Liver (tissue), 3 donors: ENCODE data around the gene PPP2R2C.

ENCODE experiments used
- FOXA1 ChIP-seq: IDR thresholded peaks from 2 replicates; pipeline ENCODE4 v1.6.1; 2016; ENCODE audit warnings: antibody characterized with exemption
- FOXA2 ChIP-seq: IDR thresholded peaks from 2 replicates; pipeline ENCODE4 v1.6.1; 2016; ENCODE audit warnings: antibody characterized with exemption
- HNF4A ChIP-seq, 2 donors: conservative IDR thresholded peaks; 2 replicates each; pipeline ENCODE4 v1.6.1; 2016; ENCODE audit warnings: antibody characterized with exemption in 2 of 2, mild to moderate bottlenecking in 2 of 2
- RAD21 ChIP-seq, 2 donors: IDR thresholded peaks; 2 replicates each; pipeline ENCODE4 v1.6.1; 2016; ENCODE audit warnings: antibody characterized with exemption in 2 of 2, mild to moderate bottlenecking in 2 of 2
- RXRA ChIP-seq, 2 donors: IDR thresholded peaks; 2 replicates each; pipeline ENCODE4 v1.6.1; 2017 to 2018; ENCODE audit warnings: antibody characterized with exemption in 2 of 2, mild to moderate bottlenecking in 1 of 2
- SP1 ChIP-seq: IDR thresholded peaks from 2 replicates; pipeline ENCODE4 v1.6.1; 2018; ENCODE audit warnings: antibody characterized with exemption, mild to moderate bottlenecking
- TAF1 ChIP-seq: conservative IDR thresholded peaks from 2 replicates; pipeline ENCODE4 v1.6.1; 2016; ENCODE audit warnings: antibody characterized with exemption, mild to moderate bottlenecking
- YY1 ChIP-seq: IDR thresholded peaks from 2 replicates; pipeline ENCODE4 v1.6.1; 2016; ENCODE audit warnings: antibody characterized with exemption, mild to moderate bottlenecking
- TF ChIP-seq, protein P1 (sequence below): IDR thresholded peaks from 2 replicates; pipeline ENCODE4 v1.6.1; 2016; ENCODE audit warnings: antibody characterized with exemption, mild to moderate bottlenecking
- TF ChIP-seq, protein P2 (sequence below): fragments of 150-350 bp; IDR thresholded peaks from 2 replicates; pipeline ENCODE4 v1.5.1; 2017; ENCODE audit warnings: improper control_type of control experiment, low read depth, low read length; ENCODE audit not compliant: missing input control
- TF ChIP-seq, protein P3 (sequence below): IDR thresholded peaks from 2 replicates; pipeline ENCODE4 v1.6.1; 2016; ENCODE audit warnings: antibody characterized with exemption
- TF ChIP-seq, protein P4 (sequence below): IDR thresholded peaks from 2 replicates; pipeline ENCODE4 v1.6.1; 2016; ENCODE audit warnings: antibody characterized with exemption
- TF ChIP-seq, protein P5 (sequence below): IDR thresholded peaks from 2 replicates; pipeline ENCODE4 v1.6.1; 2016; ENCODE audit warnings: antibody characterized with exemption
- donor health status: healthy.
- donor health status: healthy.

DNA sequence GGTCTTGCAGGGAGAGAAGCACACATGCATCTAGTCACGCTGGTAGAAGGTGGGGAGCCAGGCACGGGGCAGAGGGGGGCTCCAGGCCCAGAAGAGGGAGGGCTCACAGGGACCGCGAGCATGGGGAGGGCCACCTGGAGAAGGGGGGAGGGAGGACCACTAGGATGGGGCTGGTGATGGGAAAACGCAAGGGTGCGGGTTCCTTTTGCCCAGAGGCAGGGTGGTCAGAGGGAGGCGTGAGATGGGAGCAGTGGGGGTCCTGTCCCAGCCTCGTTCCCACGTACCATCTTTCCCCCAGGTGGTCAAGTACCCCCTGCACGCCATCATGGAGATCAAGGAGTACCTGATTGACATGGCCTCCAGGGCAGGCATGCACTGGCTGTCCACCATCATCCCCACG is 172.1 kb downstream of the PPP2R2C start:
- TF ChIP-seq, protein P1, sequence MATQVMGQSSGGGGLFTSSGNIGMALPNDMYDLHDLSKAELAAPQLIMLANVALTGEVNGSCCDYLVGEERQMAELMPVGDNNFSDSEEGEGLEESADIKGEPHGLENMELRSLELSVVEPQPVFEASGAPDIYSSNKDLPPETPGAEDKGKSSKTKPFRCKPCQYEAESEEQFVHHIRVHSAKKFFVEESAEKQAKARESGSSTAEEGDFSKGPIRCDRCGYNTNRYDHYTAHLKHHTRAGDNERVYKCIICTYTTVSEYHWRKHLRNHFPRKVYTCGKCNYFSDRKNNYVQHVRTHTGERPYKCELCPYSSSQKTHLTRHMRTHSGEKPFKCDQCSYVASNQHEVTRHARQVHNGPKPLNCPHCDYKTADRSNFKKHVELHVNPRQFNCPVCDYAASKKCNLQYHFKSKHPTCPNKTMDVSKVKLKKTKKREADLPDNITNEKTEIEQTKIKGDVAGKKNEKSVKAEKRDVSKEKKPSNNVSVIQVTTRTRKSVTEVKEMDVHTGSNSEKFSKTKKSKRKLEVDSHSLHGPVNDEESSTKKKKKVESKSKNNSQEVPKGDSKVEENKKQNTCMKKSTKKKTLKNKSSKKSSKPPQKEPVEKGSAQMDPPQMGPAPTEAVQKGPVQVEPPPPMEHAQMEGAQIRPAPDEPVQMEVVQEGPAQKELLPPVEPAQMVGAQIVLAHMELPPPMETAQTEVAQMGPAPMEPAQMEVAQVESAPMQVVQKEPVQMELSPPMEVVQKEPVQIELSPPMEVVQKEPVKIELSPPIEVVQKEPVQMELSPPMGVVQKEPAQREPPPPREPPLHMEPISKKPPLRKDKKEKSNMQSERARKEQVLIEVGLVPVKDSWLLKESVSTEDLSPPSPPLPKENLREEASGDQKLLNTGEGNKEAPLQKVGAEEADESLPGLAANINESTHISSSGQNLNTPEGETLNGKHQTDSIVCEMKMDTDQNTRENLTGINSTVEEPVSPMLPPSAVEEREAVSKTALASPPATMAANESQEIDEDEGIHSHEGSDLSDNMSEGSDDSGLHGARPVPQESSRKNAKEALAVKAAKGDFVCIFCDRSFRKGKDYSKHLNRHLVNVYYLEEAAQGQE, result no peak
- TF ChIP-seq, protein P2, sequence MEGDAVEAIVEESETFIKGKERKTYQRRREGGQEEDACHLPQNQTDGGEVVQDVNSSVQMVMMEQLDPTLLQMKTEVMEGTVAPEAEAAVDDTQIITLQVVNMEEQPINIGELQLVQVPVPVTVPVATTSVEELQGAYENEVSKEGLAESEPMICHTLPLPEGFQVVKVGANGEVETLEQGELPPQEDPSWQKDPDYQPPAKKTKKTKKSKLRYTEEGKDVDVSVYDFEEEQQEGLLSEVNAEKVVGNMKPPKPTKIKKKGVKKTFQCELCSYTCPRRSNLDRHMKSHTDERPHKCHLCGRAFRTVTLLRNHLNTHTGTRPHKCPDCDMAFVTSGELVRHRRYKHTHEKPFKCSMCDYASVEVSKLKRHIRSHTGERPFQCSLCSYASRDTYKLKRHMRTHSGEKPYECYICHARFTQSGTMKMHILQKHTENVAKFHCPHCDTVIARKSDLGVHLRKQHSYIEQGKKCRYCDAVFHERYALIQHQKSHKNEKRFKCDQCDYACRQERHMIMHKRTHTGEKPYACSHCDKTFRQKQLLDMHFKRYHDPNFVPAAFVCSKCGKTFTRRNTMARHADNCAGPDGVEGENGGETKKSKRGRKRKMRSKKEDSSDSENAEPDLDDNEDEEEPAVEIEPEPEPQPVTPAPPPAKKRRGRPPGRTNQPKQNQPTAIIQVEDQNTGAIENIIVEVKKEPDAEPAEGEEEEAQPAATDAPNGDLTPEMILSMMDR, result no peak
- no peak for TF ChIP-seq RXRA (IDR thresholded peaks at IDR 0.05)
- TF ChIP-seq TAF1, result no peak
- TF ChIP-seq YY1, result no peak
- TF ChIP-seq RAD21 (IDR thresholded peaks at IDR 0.05), result no peak
- no peak for TF ChIP-seq HNF4A (conservative IDR thresholded peaks at IDR 0.05)
- TF ChIP-seq, protein P3, sequence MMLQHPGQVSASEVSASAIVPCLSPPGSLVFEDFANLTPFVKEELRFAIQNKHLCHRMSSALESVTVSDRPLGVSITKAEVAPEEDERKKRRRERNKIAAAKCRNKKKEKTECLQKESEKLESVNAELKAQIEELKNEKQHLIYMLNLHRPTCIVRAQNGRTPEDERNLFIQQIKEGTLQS, result no peak
- TF ChIP-seq, protein P4, sequence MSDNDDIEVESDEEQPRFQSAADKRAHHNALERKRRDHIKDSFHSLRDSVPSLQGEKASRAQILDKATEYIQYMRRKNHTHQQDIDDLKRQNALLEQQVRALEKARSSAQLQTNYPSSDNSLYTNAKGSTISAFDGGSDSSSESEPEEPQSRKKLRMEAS, result no peak
- no peak for TF ChIP-seq SP1
- TF ChIP-seq, protein P5, sequence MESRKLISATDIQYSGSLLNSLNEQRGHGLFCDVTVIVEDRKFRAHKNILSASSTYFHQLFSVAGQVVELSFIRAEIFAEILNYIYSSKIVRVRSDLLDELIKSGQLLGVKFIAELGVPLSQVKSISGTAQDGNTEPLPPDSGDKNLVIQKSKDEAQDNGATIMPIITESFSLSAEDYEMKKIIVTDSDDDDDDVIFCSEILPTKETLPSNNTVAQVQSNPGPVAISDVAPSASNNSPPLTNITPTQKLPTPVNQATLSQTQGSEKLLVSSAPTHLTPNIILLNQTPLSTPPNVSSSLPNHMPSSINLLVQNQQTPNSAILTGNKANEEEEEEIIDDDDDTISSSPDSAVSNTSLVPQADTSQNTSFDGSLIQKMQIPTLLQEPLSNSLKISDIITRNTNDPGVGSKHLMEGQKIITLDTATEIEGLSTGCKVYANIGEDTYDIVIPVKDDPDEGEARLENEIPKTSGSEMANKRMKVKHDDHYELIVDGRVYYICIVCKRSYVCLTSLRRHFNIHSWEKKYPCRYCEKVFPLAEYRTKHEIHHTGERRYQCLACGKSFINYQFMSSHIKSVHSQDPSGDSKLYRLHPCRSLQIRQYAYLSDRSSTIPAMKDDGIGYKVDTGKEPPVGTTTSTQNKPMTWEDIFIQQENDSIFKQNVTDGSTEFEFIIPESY, result no peak
- TF ChIP-seq FOXA2, result no peak
- TF ChIP-seq FOXA1, result no peak
